ENCODE results near the gene GFOD1. TPM values are rescaled to one million over a fixed set of nuclear protein-coding genes. Genes with fewer than 3 reads are reported as not detected.

Gene GFOD1
- total and polyA plus RNA-seq, 4 donors, result 2.6 to 16.8 (median 5.0) TPM

GRCh38 chr6:13371421-13372072 lies 115.9 kb downstream of the GFOD1 start:
- DNase-seq (ENCODE audit: low spot score), result no peak
- Histone ChIP-seq H3K4me1 (ENCODE audit: control insufficient read depth in 4 of 4, insufficient read depth in 4 of 4, low read length in 3 of 4) (no peaks in the 10 kb centered on the region), H3K9ac (ENCODE audit: low read depth in 1 of 2, low read length in 2 of 2) (no peak overlapping the region), H3K27ac (ENCODE audit: low read depth in 1 of 2, low read length in 2 of 2) (no peak overlapping the region), H3K27me3 (ENCODE audit: control insufficient read depth in 4 of 4, insufficient read depth in 4 of 4, low read length in 3 of 4) (no peaks in the 10 kb centered on the region), H3K4me3 (ENCODE audit: low read depth in 1 of 3, low read length in 3 of 3) (no peak overlapping the region), H3K9me3 (ENCODE audit: control insufficient read depth in 4 of 4, low read length in 3 of 4) (no peaks in the 10 kb centered on the region), H3K36me3 (ENCODE audit: control insufficient read depth in 4 of 4, insufficient read depth in 3 of 4, low read depth in 1 of 4, low read length in 3 of 4) (no peaks in the 10 kb centered on the region)
- 92% methylated on average over 9 of the region's 9 CpGs for WGBS
- TF ChIP-seq RXRA (IDR thresholded peaks at IDR 0.05) (no peak), RAD21 (IDR thresholded peaks at IDR 0.05) (no peak), EGR1 (IDR thresholded peaks at IDR 0.05; ENCODE audit: low read depth in 2 of 2) (no peak), SP1 (IDR thresholded peaks at IDR 0.05) (no peak), GABPA (IDR thresholded peaks at IDR 0.05 in 1 of 2, conservative IDR thresholded peaks at IDR 0.05 in 1 of 2) (no peak), JUND (IDR thresholded peaks at IDR 0.05) (no peak), FOXA1 (IDR thresholded peaks at IDR 0.05) (no peak), HNF4A (conservative IDR thresholded peaks at IDR 0.05) (no peak), HNF4G (IDR thresholded peaks at IDR 0.05) (no peak), NR2F2 (IDR thresholded peaks at IDR 0.05) (no peak), TAF1 (conservative IDR thresholded peaks at IDR 0.05) (no peak), FOXA2 (IDR thresholded peaks at IDR 0.05) (no peak), YY1 (IDR thresholded peaks at IDR 0.05) (no peak)
- TF ChIP-seq, protein P1, sequence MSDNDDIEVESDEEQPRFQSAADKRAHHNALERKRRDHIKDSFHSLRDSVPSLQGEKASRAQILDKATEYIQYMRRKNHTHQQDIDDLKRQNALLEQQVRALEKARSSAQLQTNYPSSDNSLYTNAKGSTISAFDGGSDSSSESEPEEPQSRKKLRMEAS (IDR thresholded peaks at IDR 0.05), result no peak
- TF ChIP-seq, protein P2, sequence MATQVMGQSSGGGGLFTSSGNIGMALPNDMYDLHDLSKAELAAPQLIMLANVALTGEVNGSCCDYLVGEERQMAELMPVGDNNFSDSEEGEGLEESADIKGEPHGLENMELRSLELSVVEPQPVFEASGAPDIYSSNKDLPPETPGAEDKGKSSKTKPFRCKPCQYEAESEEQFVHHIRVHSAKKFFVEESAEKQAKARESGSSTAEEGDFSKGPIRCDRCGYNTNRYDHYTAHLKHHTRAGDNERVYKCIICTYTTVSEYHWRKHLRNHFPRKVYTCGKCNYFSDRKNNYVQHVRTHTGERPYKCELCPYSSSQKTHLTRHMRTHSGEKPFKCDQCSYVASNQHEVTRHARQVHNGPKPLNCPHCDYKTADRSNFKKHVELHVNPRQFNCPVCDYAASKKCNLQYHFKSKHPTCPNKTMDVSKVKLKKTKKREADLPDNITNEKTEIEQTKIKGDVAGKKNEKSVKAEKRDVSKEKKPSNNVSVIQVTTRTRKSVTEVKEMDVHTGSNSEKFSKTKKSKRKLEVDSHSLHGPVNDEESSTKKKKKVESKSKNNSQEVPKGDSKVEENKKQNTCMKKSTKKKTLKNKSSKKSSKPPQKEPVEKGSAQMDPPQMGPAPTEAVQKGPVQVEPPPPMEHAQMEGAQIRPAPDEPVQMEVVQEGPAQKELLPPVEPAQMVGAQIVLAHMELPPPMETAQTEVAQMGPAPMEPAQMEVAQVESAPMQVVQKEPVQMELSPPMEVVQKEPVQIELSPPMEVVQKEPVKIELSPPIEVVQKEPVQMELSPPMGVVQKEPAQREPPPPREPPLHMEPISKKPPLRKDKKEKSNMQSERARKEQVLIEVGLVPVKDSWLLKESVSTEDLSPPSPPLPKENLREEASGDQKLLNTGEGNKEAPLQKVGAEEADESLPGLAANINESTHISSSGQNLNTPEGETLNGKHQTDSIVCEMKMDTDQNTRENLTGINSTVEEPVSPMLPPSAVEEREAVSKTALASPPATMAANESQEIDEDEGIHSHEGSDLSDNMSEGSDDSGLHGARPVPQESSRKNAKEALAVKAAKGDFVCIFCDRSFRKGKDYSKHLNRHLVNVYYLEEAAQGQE (IDR thresholded peaks at IDR 0.05), result no peak
- TF ChIP-seq, protein P3, sequence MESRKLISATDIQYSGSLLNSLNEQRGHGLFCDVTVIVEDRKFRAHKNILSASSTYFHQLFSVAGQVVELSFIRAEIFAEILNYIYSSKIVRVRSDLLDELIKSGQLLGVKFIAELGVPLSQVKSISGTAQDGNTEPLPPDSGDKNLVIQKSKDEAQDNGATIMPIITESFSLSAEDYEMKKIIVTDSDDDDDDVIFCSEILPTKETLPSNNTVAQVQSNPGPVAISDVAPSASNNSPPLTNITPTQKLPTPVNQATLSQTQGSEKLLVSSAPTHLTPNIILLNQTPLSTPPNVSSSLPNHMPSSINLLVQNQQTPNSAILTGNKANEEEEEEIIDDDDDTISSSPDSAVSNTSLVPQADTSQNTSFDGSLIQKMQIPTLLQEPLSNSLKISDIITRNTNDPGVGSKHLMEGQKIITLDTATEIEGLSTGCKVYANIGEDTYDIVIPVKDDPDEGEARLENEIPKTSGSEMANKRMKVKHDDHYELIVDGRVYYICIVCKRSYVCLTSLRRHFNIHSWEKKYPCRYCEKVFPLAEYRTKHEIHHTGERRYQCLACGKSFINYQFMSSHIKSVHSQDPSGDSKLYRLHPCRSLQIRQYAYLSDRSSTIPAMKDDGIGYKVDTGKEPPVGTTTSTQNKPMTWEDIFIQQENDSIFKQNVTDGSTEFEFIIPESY (IDR thresholded peaks at IDR 0.05), result no peak
- TF ChIP-seq, protein P4, sequence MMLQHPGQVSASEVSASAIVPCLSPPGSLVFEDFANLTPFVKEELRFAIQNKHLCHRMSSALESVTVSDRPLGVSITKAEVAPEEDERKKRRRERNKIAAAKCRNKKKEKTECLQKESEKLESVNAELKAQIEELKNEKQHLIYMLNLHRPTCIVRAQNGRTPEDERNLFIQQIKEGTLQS (IDR thresholded peaks at IDR 0.05), result no peak
- TF ChIP-seq, protein P5, sequence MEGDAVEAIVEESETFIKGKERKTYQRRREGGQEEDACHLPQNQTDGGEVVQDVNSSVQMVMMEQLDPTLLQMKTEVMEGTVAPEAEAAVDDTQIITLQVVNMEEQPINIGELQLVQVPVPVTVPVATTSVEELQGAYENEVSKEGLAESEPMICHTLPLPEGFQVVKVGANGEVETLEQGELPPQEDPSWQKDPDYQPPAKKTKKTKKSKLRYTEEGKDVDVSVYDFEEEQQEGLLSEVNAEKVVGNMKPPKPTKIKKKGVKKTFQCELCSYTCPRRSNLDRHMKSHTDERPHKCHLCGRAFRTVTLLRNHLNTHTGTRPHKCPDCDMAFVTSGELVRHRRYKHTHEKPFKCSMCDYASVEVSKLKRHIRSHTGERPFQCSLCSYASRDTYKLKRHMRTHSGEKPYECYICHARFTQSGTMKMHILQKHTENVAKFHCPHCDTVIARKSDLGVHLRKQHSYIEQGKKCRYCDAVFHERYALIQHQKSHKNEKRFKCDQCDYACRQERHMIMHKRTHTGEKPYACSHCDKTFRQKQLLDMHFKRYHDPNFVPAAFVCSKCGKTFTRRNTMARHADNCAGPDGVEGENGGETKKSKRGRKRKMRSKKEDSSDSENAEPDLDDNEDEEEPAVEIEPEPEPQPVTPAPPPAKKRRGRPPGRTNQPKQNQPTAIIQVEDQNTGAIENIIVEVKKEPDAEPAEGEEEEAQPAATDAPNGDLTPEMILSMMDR (IDR thresholded peaks at IDR 0.05; ENCODE audit: low read depth, low read length, missing input control), result no peak
